Stimulated activated CD4-positive, alpha-beta T cell treated with anti-CD3 and anti-CD28 coated beads, Interleukin-2, amount 100 ng/mL, for 24 hours (primary cell): Measurements from ENCODE around the gene RAI14.
"Not testable (repeated sequence)": the region's sequence is repeated elsewhere in the genome, so short reads cannot be mapped to it uniquely, and the experiment has no call there.

Source experiments
- DNase-seq, 2 donors: peaks; one replicate each; pipeline ENCODE4 v3.0.0-alpha.2; 2020

RAI14 gene

GRCh38 chr5:34701442-34701841 is 45.3 kb downstream of the RAI14 start:
- DNase-seq = not testable (repeated sequence)

- no peak for DNase-seq
These were observed 47.9 kb downstream of the RAI14 start for GRCh38 chr5:34703767-34704713.

GRCh38 chr5:34706084-34706483 is 50.0 kb downstream of the RAI14 start:
- DNase-seq = no peak

DNA sequence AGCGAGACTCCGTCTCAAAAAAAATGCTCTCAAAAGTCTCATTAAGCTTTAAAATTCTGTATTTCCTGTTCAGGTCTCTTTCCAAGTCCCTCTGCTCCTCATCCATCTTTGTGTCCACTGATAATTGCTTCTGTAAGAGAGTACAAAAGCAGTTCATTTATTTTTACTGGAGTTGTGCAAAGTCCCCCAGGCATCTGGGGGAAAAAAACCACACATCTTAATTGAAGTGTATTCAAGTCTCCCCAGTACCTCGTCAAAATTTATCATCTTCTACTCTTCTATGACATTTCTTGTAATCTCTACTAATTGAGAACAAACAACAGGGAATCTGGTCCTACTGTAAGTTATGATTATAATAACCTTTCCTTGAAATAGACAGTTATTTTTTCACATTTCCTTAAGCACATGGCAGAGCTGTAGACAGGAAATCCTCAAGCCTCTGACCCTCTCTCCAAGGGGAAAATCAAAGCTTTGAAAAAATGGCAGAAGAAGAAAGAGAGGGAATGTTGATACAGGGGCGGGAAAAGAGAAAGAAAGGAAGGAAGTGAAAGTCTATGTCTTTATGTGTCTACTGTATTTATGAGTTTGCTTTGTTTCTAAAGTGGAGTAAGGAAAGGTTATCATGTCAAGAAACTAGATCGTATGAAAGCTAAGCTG is 51.5 kb downstream of the RAI14 start:
- DNase-seq = no peak

- DNase-seq = no peak
These were observed 52.6 kb downstream of the RAI14 start for GRCh38 chr5:34708777-34709176.

DNA sequence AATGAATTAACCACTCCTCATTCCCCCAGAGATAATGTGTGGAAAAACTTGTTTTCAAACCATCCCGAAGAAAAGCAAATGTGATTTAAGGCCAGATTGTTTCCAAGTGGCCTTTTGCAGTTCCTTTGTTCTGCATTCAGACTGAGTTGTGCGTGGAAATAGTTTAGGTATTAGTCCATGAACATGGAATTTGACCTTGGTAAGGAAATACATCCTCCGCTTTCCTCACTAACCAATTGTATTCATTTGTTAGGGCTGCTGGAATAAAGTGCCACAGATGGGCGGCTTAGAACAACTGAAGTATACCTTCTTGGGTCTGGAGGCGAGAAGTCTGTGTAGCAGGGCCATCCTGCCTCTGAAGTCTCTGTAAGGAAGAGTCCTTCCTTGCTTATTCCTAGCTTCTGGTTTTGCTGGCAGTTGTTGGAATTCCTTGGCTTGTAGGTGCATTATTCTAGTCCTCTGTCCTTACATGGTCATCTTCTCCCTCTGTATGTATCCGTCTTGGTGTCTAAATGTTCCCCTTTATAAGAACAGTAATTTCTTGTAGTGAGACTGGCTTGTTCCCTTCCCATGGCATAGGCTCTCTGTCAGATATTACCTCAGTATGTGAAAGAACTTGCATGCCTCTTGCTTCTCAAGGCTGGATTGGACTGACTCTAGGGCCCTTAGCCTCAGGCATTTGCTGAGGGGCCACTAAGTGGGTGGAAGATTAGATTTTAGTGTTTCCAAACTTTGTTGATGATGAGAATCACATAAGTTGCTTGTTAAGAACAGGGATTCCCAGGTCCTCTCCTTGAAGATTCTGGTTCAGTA is 53.9 kb downstream of the RAI14 start:
- no peak for DNase-seq

DNA sequence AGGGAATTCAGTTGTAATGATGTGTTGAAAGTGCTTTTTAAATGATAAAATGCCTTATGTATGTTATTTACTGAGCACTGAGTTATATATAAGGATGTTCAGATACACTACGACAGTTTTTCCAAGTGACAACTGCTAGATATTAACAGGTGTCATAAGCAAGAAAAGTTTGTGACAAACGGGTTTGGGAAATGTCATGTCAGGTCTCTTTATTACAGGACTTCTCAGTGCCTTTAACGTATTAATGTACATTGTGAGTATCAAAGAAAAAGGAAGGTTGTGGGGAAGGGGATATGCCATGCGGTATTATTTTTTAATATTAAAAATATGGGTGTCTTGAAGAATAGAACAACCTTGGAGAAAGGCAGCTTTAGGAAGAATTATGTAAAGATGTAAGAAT is 56.4 kb downstream of the RAI14 start:
- DNase-seq = no peak

DNA sequence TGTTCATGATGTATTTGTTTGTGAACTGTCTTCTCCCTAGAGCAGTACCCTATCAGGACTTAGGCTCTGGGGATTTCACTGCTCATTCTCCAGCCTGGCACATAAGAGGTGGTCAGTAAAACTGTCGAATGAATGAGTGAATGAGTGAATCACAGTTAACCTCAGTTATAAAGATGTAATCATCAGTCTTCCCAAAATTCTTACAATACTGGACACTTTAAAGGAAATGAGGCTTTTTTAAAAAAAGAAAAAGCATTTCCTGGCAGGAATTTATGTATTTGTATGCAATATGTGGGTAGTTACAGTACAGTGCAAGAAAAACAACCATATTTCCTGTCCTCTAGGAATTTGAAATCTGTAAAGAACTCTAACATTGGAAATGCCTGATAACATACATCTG is 59.6 kb downstream of the RAI14 start:
- no peak for DNase-seq

GRCh38 chr5:34716986-34717385 is 60.9 kb downstream of the RAI14 start:
- no peak for DNase-seq

DNA sequence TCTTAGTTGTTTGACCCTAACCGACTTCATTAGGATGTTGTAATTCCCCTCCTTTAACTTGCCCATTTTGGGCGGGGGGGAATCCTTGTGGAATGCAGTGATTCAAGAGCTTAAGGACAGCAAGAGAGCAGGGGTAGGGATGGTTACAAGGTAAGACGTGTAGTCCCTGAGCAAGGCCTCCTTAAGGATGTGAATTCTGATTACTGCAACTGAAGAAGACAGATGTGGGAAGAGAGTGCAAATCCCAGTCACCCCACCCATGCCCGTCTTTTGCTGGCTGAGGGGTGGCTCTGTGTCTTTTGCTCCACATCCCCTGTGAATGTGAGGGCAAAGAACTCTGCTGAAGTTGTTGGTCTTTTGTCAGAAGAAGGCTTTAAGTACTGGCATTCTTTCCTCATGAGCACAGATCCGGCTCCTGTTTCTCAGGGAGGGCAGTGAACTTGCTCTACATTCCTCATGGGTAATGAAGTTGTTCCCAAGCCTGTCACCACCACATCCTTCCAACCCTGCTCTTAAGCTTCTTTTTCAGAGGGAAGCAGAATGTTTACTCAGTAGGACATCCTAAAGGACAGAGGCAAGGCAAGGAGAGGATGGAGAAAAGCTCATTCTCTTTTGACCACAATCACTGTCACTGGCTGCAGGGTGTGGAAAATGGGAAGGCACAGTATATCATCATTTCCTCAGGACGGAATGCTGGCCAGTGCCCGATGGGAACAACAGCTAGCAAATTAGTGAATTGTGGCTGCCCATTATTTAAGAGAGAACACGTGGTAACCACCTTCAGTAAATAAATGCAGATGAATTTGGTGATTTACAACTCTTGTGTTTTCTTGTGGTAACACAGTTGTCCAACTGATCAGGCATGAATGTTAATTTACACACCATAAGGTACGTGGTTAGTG is 61.5 kb downstream of the RAI14 start:
- DNase-seq = no peak

DNA sequence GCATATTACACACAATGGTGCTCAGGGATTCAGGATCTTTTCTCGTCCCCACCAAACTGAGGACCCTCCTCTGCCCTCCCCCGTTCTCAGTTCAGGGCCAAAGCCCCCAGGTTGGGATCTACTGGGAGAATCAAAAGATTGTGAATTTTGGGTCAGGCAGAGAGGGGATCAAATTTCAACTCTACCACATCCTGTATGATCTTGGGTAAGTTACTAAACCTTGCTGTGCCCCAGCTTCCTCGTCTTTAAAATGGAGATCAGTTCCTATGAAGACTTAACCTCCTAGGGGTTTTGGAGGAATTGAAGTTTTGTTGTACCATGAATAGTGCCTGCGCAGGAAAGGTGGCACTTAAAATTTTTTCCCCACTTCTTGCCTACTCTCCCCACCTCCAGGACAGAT is 62.4 kb downstream of the RAI14 start:
- no peak for DNase-seq

DNA sequence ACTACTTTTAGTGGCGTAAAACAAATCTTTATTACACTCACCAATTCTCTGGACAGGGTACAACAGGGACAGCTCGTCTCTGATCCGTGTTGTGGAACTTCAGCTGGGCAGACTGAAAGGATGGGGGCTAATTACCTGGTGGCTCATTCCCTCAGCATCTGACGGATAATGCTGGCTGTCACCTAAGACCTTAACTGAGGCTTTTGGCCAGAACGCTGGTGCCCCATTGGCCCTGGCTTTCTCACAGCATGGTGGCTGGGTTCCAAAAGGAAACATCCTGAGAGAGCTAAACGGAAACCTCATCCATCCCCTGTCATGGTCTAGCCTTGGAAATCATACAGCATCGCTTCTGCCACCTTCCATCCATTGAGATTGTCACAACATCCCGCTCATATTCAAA is 62.9 kb downstream of the RAI14 start:
- no peak for DNase-seq

DNA sequence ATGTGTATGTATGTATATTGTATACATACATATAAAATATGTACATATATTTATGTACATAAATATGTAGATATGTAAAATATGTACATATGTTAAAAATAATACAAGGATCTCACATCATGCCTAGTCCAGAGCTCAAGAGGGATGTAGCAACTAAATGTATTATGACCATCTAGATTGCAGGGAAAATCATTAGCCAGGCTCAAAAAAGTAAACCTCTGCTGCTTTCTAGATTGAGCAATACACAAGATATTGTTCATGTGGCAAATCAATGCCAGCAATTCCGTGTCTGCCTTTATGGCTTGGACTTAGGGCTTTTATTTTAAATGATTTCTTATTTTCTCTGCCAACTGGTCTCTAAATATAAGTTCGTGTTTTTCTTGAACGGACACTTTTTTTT is 65.2 kb downstream of the RAI14 start:
- DNase-seq = no peak

GRCh38 chr5:34722183-34722582 is 66.1 kb downstream of the RAI14 start:
- no peak for DNase-seq

GRCh38 chr5:34724741-34725140 is 68.6 kb downstream of the RAI14 start:
- DNase-seq = no peak

GRCh38 chr5:34727166-34727749 is 71.1 kb downstream of the RAI14 start:
- DNase-seq = not testable (repeated sequence)

DNA sequence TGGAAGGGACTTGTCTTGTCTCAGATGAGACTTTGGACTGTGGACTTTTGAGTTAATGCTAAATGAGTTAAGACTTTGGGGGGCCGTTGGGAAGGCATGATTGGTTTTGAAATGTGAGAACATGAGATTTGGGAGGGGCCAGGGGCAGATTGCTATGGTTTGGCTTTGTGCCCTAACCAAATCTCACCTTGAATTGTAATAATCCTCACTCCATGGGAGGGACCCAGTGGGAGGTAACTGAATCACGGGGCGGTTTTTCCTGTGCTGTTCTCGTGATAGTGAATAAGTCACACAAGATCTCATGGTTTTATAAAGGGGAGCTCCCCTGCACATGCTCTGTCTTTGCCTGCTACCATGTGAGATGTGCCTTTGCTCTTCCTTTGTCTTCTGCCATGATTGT is 72.1 kb downstream of the RAI14 start:
- no peak for DNase-seq

DNA sequence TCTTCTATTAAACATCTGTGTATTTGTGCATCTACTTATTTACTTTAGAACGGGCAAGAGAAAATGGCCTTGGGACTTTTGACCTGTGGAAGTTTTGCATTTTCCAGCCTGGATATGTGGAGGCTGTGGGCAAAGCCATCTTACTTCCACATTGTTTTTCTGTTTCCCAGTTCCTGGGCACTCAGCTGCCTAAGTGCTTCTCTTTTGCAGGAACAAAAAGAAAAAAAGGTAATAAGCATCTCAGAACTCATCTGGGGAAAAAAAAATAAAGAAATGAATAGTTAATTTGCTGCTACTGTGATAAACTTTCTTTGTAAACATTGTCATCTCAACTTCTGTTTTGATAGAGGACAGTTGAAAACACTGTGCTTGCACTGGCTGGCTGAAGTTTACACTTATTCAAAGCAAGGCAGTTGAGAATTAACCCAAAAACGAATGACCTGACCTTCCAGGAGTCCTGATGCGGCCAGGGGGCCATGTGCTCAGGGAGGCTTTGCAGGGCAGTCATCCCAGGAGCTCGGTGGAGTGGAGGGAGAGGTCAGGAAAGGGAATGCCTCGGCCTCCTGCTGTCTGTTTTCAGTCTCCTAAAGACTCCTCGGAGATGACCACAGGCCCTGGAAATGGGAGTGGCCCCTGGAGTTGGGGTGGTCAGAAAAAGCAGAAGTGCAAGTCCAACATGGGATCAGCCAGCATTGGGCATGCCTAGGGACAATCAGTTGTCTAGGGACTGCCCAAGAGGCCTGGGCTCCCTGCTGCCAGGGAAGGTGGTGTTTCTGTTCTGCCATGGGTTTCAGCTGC is 75.5 kb downstream of the RAI14 start:
- DNase-seq = no peak

DNA sequence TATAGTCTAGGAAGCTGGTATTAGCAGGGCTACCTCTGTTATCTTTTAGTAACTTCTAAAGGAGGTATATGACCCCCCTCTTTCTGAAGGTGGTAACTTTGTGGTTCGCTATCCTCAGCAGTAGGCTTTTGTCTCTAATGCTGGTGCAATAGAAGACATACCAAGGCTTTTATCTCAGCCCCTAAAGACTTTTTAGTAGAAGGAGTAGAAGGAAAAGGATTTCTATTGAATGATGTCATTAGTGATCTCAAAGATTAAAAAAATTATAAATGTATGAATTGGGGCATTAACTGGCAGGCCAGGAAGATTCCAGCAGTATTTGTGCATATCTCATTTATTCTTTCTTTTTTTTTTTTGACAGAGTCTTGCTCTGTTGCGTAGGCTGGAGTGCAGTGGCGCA is 78.2 kb downstream of the RAI14 start:
- no peak for DNase-seq

DNA sequence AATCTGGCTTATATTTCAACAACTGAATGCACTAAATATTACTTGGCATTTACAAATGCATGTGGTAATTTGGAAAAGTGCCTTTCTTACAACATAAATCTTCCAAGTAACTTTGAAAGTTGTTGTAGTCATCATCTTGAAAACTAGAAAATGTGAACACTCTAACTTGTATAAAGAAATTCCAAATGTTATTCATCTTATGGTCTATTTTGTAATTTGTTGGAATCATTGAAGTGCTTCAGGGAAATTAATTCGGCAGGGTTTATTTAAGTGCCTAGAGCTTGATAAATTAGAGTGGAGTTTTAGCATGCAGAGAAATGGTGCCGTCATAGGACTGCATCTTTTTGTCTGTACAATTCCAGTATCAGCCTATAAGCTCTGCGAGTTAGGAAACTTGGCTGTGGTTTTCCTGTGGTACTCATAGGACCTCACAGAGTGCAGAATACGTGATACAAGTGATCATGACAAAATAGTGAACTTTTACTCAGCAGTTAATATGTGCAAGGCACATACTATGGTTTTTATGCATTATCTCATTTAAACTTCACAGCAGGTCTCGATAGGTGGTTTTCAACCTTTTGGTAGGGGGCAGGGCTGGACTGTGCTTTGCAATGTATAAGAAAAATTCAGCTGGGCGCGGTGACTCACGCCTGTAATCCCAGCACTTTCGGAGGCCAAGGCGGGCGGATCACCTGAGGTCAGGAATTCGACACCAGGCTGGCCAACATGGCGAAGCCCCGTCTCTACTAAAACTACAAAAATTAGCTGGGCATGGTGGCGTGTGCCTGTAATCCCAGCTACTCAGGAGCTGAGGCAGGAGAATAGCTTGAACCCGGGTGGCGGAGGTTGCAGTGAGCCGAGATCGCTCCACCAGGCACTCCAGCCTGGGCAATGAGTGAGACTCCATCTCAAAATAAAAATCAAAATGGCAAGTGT is 79.6 kb downstream of the RAI14 start:
- no peak for DNase-seq
